GM13976 (cell line): ENCODE results near the gene IDH3A.

Experiments used
- DNase-seq: peaks from one replicate; pipeline ENCODE4 v3.0.0; 2012; ENCODE audit warnings: low spot score
- CTCF ChIP-seq: IDR thresholded peaks from 2 replicates; pipeline ENCODE4 v1.5.1; 2012; ENCODE audit warnings: borderline replicate concordance, mild to moderate bottlenecking; ENCODE audit not compliant: insufficient read depth; ENCODE audit errors: extremely low read depth, missing control alignments, control extremely low read depth
- in situ Hi-C: fragments of 300-500 bp; cut with MboI; formaldehyde crosslinking; loops from one replicate; pipeline ENCODE4 v1.12.0; 2022; ENCODE audit warnings: low sequenced_read_pairs, mixed read lengths, inconsistent platforms; ENCODE audit not compliant: unreplicated experiment

IDH3A gene

GRCh38 chr15:78162038-78162437 lies 12.9 kb downstream of the IDH3A start:
- in situ Hi-C loops, result no loop called here
- no peak for DNase-seq
- TF ChIP-seq CTCF, result no peak

- in situ Hi-C loops, result no loop called here
- no peak for TF ChIP-seq CTCF
- DNase-seq, result no peak
Measured at GRCh38 chr15:78164010-78164409, 14.8 kb downstream of the IDH3A start.

- in situ Hi-C loops, result no loop called here
- DNase-seq, result peak; percentile 67
- no peak for TF ChIP-seq CTCF
Measured at GRCh38 chr15:78167227-78167888, 18.2 kb downstream of the IDH3A start.

GRCh38 chr15:78168608-78169007 lies 19.4 kb downstream of the IDH3A start:
- in situ Hi-C loops, result no loop called here
- no peak for DNase-seq
- no peak for TF ChIP-seq CTCF

- in situ Hi-C loops, result no loop called here
- peak; percentile 59 for DNase-seq
- no peak for TF ChIP-seq CTCF
Measured at GRCh38 chr15:78170848-78171773, 21.9 kb downstream of the IDH3A start.

- DNase-seq, result no peak
- in situ Hi-C loops, result no loop called here
- TF ChIP-seq CTCF, result no peak
Measured at GRCh38 chr15:78171864-78172472, 22.8 kb downstream of the IDH3A start.
